B cell (primary cell): ENCODE measurements around the gene OR13C2. TPM values are rescaled to one million over a fixed set of nuclear protein-coding genes. Genes with fewer than 3 reads are reported as not detected.

Experiments used
- ATAC-seq: fragments of 200-7000 bp; cut with Tn5 transposase; one replicate; pipeline ENCODE4 v1.10.0; 2021; ENCODE audit warnings: low read depth, mild to moderate bottlenecking, moderate number of reproducible peaks, moderate library complexity
- CTCF ChIA-PET: fragments of 350-600 bp; sonication (Branson Sonifier 250); formaldehyde crosslinking; loops from one replicate; lab custom pipeline; 2021; ENCODE audit warnings: antibody characterized with exemption, inconsistent platforms; lab: Charles Lee
- POLR2A ChIA-PET: fragments of 350-600 bp; sonication (Branson Sonifier 250); formaldehyde crosslinking; loops from one replicate; lab custom pipeline; 2021; ENCODE audit warnings: antibody characterized with exemption; lab: Charles Lee
- DNase-seq: peaks from one replicate; pipeline ENCODE4 v3.0.0; 2013
- H2AFZ ChIP-seq: 2 replicates; pipeline ENCODE4 v1.6.1; 2012; ENCODE audit warnings: mild to moderate bottlenecking, low read depth, low read length; ENCODE audit not compliant: insufficient read depth, poor library complexity, severe bottlenecking
- H3K27ac ChIP-seq, 2 donors: 1 replicate in 1 of 2; 2 replicates in 1 of 2; pipeline ENCODE4 v1.5.1; 2012 to 2013; ENCODE audit warnings: low read length in 2 of 2, mild to moderate bottlenecking in 2 of 2, moderate library complexity in 1 of 2
- H3K27me3 ChIP-seq, 4 experiments: fragments of 200-600 bp in 1 of 4; sonication (generic) in 1 of 4; replicated peaks in 1 of 4; 1 replicate in 2 of 4; 2 replicates in 2 of 4; pipeline versions ENCODE4 v1.6.1 to v1.7.0; 2013 to 2016; ENCODE audit warnings: low read length in 3 of 4, mild to moderate bottlenecking in 2 of 4, mixed read lengths in 1 of 4, moderate library complexity in 1 of 4; ENCODE audit not compliant: insufficient read depth in 4 of 4, control insufficient read depth in 3 of 4; ENCODE audit errors: control extremely low read depth in 1 of 4
- H3K36me3 ChIP-seq, 2 experiments: replicated peaks in 1 of 2; 1 replicate in 1 of 2; 2 replicates in 1 of 2; pipeline versions ENCODE4 v1.6.1 to v1.7.1; 2013; ENCODE audit warnings: low read length in 1 of 2; ENCODE audit not compliant: insufficient read depth in 2 of 2, control insufficient read depth in 1 of 2; ENCODE audit errors: control extremely low read depth in 1 of 2, extremely low read depth in 1 of 2
- H3K4me1 ChIP-seq, 2 donors: fragments of 200-600 bp in 1 of 2; sonication (generic) in 1 of 2; 1 replicate in 1 of 2; 2 replicates in 1 of 2; pipeline versions ENCODE4 v1.5.1 to v1.6.1; 2013 to 2017; ENCODE audit warnings: low read length in 2 of 2; ENCODE audit not compliant: control insufficient read depth in 2 of 2, insufficient read depth in 2 of 2
- H3K4me2 ChIP-seq: replicated peaks from 2 replicates; pipeline ENCODE3; 2012; ENCODE audit warnings: mild to moderate bottlenecking, low read depth, low read length; ENCODE audit not compliant: poor library complexity, severe bottlenecking
- H3K4me3 ChIP-seq, 5 experiments: fragments of 200-600 bp in 1 of 5; sonication (generic) in 1 of 5; 1 replicate in 3 of 5; 2 replicates in 2 of 5; pipeline versions ENCODE4 v1.5.1 to v1.7.0; 2011 to 2016; ENCODE audit warnings: low read length in 4 of 5, mild to moderate bottlenecking in 4 of 5, low read depth in 2 of 5, control low read depth in 1 of 5, moderate library complexity in 1 of 5; ENCODE audit not compliant: insufficient read depth in 1 of 5; ENCODE audit errors: control extremely low read depth in 1 of 5, extremely low read depth in 1 of 5
- H3K79me2 ChIP-seq: fragments of 200-600 bp; sonication (generic); one replicate; pipeline ENCODE4 v1.6.0; 2016; ENCODE audit warnings: low read length; ENCODE audit not compliant: control insufficient read depth, insufficient read depth
- H3K9ac ChIP-seq: fragments of 200-600 bp; sonication (generic); 2 replicates; pipeline ENCODE4 v1.6.1; 2017; ENCODE audit warnings: mild to moderate bottlenecking, low read length, moderate library complexity
- H3K9me3 ChIP-seq, 3 donors: one replicate each; pipeline versions ENCODE4 v1.6.1 to v1.7.1; 2013; ENCODE audit warnings: low read length in 2 of 3; ENCODE audit not compliant: control insufficient read depth in 2 of 3, insufficient read depth in 1 of 3; ENCODE audit errors: control extremely low read depth in 1 of 3
- H4K20me1 ChIP-seq: 2 replicates; pipeline ENCODE4 v1.6.0; 2012; ENCODE audit warnings: mild to moderate bottlenecking, low read length; ENCODE audit not compliant: insufficient read depth, control insufficient read depth, poor library complexity, severe bottlenecking
- H3K27ac Mint-ChIP-seq: one replicate; pipeline ENCODE4 v1.8.0; 2021; ENCODE audit warnings: mixed read lengths
- H3K27me3 Mint-ChIP-seq: one replicate; pipeline ENCODE4 v1.8.0; 2021; ENCODE audit warnings: mixed read lengths
- H3K4me1 Mint-ChIP-seq: one replicate; pipeline ENCODE4 v1.8.0; 2021; ENCODE audit warnings: mixed read lengths
- H3K4me3 Mint-ChIP-seq: one replicate; pipeline ENCODE4 v1.8.0; 2021; ENCODE audit warnings: mixed read lengths
- H3K9me3 Mint-ChIP-seq: one replicate; pipeline ENCODE4 v1.8.0; 2022; ENCODE audit warnings: mixed read lengths; ENCODE audit not compliant: insufficient read depth
- CTCF ChIP-seq: fragments of 200-600 bp; IDR thresholded peaks from one replicate; pipeline ENCODE4 v1.8.0; 2022; ENCODE audit warnings: antibody characterized with exemption, mild to moderate bottlenecking
- EZH2 ChIP-seq: IDR thresholded peaks from 2 replicates; pipeline ENCODE4 v1.6.1; 2012; ENCODE audit warnings: borderline replicate concordance, low read depth, mild to moderate bottlenecking, moderate library complexity, low read length; ENCODE audit not compliant: insufficient read depth, poor library complexity, severe bottlenecking
- WGBS: methylation state at CpG from one replicate; pipeline ENCODE4 v1.1.5; 2013; ENCODE audit warnings: missing lambda C conversion rate; ENCODE audit not compliant: insufficient coverage; 5-methylcytosine and 5-hydroxymethylcytosine counted together
- intact Hi-C: fragments of 100-400 bp; cut with micrococcal nuclease; formaldehyde crosslinking; loops from one replicate; pipeline ENCODE4 v1.10.0; 2022
- polyA plus RNA-seq: library from polyadenylated mRNA; depleted of rRNA; stranded (reverse); fragments of >200 nt; gene quantifications from 2 replicates; pipeline ENCODE4 v1.2.3, GENCODE V29; 2012
- total RNA-seq, 2 donors: library from RNA; stranded (reverse); fragments of 120-200 nt in 1 of 2; gene quantifications; 1 replicate in 1 of 2; 2 replicates in 1 of 2; pipeline versions ENCODE4 v1.2.3 to v1.2.4, GENCODE V29; 2013 to 2022

OR13C2 gene
- total and polyA plus RNA-seq, 2 donors (not counting 1 experiment from before 2014, with no cell fraction given) = not detected

- H3K27ac Mint-ChIP-seq = no peak overlapping the region
- no peak for ATAC-seq
- Histone ChIP-seq H3K9me3 (no peaks in the 10 kb centered on the region), H3K36me3 (no peaks in the 10 kb centered on the region), H3K27ac (no peak overlapping the region), H3K4me1 (no peaks in the 10 kb centered on the region), H3K27me3 (no peaks in the 10 kb centered on the region), H3K4me2 (no peak overlapping the region), H4K20me1 (no peaks in the 10 kb centered on the region), H3K9ac (no peak overlapping the region), H2AFZ (no peak overlapping the region), H3K4me3 (no peak overlapping the region), H3K79me2 (no peaks in the 10 kb centered on the region)
- H3K27me3 Mint-ChIP-seq = no peaks in the 10 kb centered on the region
- no peak for DNase-seq
- WGBS = no CpG with 5 or more reads among the region's 1 CpG
- intact Hi-C loops = no loop called here
- H3K4me3 Mint-ChIP-seq = no peak overlapping the region
- TF ChIP-seq CTCF (no peak), EZH2 (no peak)
- H3K4me1 Mint-ChIP-seq = no peaks in the 10 kb centered on the region
- H3K9me3 Mint-ChIP-seq = no peaks in the 10 kb centered on the region
- POLR2A ChIA-PET = no interaction called here
- CTCF ChIA-PET = no interaction called here
These were observed 18.8 kb downstream of the OR13C2 start for GRCh38 chr9:104586496-104587180.

DNA sequence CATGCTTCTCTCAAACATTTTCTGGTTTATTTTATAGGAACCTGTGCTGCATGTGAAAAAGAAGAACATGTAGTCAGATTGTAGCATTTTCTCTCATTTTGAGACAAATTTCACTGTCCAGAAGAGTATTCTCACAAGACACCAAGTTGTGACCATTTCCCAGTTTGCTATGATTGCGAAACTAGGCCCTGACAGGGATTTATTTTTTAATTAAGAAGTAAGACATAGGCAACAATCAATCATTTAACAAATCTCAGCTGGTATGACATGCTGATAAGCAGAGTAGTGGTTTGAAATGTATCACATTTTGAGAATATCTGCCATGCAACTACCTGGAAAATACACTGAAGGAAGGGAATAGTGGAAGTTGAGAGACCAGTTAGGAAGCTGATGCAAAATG is 24.9 kb downstream of the OR13C2 start:
- no peak overlapping the region for H3K4me3 ChIP-seq
- H3K27me3 Mint-ChIP-seq = no peaks in the 10 kb centered on the region
- ChIA-PET CTCF (no interaction called here), POLR2A (no interaction called here)
- intact Hi-C loops = no loop called here
- no peak for TF ChIP-seq EZH2
- TF ChIP-seq CTCF = no peak
- no peak overlapping the region for H3K4me2 ChIP-seq
- WGBS = no CpG with 5 or more reads among the region's 1 CpG
- no peak overlapping the region for H3K27ac Mint-ChIP-seq
- no peak overlapping the region for H2AFZ ChIP-seq
- no peaks in the 10 kb centered on the region for H3K27me3 ChIP-seq
- H3K4me3 Mint-ChIP-seq = no peak overlapping the region
- H3K9ac ChIP-seq = no peak overlapping the region
- no peaks in the 10 kb centered on the region for H3K36me3 ChIP-seq
- ATAC-seq (no peak), DNase-seq (no peak)
- no peaks in the 10 kb centered on the region for H3K9me3 Mint-ChIP-seq
- no peaks in the 10 kb centered on the region for H4K20me1 ChIP-seq
- no peak overlapping the region for H3K27ac ChIP-seq
- no peaks in the 10 kb centered on the region for H3K79me2 ChIP-seq
- no peaks in the 10 kb centered on the region for H3K4me1 ChIP-seq
- H3K9me3 ChIP-seq = no peaks in the 10 kb centered on the region
- no peaks in the 10 kb centered on the region for H3K4me1 Mint-ChIP-seq
